HG03460 (cell line): Measurements from ENCODE around the gene ZFYVE27.

Experiments
- ATAC-seq: cut with Tn5 transposase; IDR thresholded peaks from one replicate; pipeline ENCODE4 v1.9.1; 2021; ENCODE audit not compliant: unreplicated experiment

ZFYVE27 gene

DNA sequence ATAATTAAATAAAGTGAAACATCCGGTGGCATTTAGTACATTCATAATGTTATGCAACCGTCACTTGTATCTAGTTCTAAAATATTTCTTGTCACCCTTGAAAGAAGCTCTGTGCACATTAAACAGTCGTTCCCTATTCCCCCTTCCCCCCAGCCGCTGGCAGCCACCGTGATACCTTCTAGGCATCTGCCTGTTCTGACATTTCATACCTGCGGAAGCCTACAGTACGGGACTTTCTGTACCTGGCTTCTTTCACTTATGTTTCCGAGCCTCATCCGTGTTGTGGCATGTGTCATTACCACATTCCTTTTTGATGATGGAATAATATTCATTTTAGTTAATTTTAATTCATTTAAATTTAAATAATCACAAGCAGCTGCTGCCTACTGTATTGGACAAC, 48.8 kb downstream of the ZFYVE27 start:
- no peak for ATAC-seq

DNA sequence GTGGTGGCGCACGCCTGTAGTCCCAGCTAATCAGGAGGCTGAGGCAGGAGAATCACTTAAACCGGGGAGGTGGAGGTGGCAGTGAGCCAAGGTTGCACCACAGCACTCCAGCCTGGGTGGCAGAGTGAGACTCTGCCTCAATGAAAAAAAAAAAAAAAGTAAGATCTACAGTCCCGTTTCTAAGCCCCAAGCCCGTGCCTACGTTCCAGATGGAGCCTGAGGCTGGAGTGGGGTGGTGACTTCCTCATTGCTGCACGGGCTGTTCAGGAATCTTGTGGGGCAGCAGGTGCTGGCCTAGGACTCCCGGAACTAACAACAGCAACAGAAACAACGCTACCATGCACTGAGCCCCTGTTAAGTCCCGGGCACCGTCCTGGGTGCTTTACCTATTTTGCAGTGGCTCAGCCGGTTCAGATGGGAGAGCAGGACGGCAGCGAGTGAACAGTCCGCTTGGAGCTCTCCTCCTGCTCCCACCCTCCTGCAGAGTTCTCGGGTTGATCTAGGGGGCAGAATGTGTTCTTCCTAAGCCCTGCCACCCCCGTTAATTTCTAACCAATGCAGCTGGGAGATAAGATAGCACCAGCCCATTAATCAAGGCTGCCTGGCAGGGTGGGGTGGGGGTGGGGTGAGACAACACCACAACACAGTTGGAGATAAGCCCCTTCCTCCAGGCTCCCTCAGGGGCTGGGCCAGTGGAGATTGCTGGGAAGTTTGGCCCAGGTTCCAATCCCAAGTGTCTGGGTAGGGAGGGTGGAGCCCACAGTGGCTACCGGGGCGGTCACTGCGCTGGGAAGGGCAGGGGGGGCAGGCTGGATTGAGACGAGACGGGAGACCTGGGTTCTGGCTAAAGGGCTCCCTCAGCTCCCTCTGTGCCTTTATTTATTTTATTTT, 51.9 kb downstream of the ZFYVE27 start:
- ATAC-seq = no peak

DNA sequence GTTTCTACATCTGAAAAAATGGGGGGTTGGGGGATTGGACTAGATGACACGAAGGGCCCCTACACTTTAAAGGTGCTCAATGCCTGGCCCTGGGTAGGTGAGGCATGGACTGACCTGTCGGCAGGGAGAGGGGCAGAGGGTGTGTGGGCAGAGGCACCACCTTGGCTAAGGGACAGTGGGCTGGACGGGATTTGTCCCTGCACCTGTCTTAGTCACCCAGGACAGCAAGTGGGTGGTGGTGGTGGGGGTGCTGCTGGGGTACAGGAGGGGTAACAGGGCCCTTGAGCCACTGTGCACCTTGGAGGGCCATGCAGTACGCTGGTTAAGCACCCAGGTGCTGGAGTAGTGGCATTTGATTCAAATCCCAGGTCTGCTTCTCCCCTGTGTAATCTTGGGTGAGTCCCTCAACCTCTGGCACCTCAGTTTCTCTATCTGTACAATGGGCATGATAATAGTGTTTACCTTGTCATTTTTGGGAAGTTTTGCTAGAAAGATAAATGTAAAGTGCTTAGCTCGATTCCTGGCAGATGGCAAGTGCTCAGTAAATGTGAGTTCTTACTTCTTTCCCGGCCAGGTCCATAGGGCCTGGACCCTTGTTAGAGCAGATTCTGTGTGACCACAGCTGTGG, 53.0 kb downstream of the ZFYVE27 start:
- no peak for ATAC-seq

DNA sequence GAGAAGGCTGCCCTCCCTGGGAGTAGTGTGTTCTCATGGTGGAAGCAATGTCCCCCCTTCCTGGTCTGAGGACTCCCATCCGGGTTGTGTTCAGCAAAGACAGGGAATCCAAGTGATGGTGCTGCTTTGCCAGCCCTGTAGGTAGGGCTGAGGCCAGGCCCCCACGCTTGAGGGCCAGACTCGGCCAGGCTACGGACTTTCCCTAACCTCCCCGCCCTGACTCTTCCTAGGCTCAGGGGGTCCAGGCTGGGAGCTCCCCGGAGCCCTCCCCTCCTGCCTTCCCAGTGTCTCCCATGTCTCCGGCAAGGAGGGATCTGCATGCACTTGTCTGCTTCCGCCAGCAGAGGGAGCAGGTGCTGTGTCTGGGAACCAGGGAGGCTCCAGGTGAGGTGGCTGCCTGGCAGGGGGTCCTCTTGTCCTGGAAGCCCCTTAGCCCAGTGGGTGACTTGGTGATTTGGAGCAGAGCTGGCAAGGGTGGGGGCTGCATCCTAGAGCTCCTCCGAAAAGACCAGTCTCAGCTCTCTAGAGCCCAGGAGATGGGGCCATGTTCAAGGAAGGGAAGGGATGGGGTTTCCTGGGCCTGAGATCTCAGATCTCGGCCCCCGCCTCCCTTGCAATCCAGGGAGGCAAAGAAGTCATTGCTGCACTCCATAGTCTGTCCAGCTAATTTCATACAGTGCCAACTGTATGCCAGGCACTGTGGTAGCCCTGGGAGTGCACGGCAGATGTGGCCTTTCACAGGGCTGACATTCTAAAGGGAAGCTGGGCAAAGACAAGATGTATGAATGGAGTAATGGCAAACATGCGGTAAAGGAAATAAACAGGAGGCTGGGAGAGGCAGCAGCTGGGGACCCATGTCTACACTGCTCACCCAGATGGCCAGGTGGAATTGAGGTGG, 55.1 kb downstream of the ZFYVE27 start:
- no peak for ATAC-seq

DNA sequence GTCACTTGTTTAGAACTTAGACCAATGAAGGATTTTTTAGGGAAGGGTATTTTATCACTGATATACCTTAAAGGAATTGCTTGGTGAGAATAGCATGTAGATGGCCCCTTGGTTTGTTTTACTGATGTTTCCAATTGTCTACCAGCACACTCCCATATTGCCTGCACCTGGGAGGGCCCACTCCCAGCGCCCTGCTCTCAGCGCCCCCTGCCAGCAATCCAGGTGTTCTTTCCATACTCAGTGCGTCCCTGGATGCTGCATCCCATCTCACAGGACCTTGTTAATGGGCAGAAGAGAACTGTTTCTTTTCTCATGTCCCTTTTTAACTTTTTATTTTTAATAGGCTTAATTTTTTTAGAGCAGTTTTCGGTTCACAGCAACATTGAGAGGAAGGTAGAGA, 59.0 kb downstream of the ZFYVE27 start:
- no peak for ATAC-seq

DNA sequence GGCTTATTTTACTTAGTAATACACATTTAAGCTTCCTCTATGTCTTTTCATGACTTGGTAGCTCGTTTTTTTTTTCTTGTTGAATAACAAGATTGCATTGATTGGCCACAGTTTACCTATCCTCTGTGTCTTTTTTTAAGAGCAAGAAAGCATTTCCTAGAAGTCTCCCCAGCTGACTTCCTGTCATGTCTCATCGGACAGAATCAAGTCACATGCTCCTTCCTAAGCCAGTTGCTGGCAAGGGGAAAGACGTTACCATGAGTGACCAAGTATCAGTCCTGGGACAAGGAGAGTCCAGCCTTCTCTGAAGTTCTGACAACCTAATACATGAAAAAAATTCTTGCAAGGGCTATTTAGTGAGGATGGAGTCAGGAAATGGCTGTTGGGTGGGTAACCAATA, 59.7 kb downstream of the ZFYVE27 start:
- no peak for ATAC-seq

DNA sequence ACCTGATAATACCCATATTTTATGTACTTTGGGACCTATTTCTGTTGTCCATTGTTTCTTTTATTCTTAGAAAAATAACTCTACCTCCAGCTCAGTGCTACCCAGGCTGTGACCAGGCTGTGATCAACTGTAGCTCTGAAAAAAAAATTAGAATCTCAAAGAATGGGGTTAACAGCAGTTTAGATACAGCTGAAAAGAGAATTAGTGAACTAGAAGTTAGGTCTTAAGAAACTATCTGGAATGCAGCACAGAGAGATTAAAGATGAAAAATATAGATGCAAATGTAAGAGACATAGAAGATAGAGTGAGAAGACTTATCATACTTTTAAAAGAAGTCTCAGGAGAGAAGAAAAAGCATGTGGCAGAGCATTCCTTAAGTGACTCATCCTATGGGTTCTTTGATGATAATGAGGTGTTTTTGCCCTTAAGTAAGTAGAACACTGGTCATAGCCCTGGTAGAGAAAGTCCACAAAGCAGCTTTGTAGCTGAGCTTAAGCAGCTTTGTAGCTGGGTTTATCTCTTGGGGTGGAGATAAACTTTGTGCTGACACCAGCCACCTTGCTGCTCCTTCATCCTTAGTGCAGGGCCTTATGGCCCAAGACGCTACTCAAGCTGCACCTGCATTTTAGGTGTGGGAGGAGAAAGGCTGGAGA, 62.2 kb downstream of the ZFYVE27 start:
- no peak for ATAC-seq

DNA sequence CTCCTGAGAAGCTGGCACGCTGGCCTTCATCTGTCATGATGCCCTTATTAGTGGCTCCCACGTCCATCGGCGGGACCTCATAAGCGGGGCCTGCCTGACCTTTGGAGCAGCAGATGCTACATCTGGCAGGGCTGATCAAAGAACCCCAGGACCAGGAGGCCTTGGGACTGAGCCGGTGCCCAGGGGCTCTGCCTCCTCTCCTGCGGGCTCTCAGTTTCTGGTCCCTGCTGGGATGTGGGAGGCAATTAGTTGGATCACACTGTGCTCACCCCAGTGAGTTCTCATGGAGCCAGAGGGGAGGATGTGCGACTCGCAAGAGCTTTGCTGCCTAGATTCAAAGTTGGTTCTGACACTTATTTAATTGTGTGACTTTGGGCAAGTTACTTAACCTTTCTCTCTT, 63.5 kb downstream of the ZFYVE27 start:
- no peak for ATAC-seq

DNA sequence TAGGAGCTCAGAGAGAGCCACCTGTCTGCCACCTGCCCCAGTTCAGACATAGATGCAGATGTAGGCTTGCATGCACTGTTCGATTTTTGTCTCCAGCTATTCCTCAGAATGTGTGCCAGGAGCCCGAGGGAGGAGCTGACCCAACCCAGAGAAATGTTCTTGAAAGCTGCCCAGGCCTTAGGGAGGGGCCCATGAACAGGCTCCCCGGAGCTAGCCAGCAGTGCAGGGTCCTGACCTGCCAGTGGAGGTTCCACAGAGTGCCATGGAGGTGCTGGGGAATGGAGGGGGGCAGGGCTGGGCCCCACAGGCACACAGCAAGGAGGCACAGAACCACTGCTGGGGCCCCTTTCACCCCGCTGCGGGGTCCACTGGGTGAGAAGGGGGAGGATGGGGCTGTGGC, 64.5 kb downstream of the ZFYVE27 start:
- no peak for ATAC-seq

DNA sequence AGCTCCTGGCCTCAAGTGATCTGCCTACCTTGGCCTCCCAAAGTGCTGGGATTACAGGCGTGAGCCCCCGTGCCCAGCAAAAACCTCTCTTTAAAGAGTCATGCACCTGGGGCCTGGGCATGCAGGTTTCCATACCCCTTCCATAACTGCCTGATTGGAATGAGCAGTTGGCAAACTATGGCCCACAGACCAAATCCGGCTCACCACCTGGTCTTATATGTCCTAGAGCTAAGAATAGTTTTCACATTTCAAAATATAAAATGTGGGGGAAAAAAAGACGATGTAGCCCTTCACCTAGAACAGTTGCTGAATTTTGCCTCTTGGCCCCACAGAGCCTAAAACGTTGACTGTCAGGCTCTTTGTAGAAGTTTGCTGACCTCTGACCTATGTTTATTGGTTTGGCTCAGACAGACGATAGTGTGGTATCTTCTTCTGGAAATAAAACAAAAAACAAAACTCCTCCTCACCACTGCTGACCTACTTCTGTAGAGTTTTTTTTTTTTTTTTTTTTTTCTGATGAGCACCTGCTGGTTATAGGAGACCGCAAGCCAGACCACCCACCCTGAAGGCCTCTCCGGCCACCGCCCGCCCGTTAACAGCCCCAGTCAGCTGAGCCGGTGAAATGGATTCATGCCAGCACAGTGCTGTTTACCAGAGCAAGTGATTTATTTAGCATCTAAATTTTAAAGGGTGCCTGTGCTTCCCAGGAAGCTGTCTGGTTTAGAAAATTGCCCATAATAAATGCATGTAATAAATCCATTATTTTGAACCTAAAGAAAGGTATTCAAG, 68.4 kb downstream of the ZFYVE27 start:
- no peak for ATAC-seq

DNA sequence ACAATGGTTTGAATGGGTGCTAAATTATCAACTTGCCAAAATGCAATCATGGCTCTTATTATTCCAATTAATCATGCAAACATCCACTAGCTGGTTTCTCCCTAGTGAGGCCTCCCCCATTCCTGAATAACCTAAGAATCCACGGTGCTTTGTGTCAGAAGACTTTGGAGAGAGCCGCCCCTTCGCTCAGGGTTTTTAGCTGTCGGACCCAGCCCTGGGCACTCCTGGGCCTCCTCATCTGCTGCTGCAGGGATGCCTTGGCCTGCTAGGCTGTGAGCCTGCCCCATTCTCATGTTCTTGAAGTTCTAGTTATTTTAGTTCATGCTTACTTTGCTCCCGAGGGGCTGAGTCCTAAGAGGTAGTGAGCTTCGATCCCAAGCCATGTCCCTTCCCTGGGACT, 69.0 kb downstream of the ZFYVE27 start:
- no peak for ATAC-seq

DNA sequence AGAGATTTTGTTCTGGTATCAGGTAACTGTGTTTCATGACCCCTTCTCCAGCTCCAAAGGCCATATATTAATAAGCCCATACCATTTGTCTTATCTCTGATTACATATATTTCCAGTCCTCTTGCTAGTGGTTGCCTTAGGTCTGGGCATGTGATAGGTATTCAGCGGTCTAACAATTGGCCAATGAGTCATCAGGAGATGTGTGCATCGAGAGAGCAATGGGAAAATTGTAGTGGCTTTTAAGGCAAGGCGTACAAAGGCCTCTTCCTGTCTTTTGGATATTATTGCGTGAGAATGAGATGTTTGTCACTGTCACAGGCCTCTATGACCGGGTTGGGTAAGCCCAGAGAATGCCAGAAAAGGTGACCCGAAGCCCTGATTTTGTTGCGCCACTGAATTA, 73.5 kb downstream of the ZFYVE27 start:
- no peak for ATAC-seq
